ENCODE measurements around the gene ARHGEF7.

The ARHGEF7 gene

GRCh38 chr13:111314852-111315251 lies 199.7 kb downstream of the ARHGEF7 start:
- DNase-seq = no peak

DNA sequence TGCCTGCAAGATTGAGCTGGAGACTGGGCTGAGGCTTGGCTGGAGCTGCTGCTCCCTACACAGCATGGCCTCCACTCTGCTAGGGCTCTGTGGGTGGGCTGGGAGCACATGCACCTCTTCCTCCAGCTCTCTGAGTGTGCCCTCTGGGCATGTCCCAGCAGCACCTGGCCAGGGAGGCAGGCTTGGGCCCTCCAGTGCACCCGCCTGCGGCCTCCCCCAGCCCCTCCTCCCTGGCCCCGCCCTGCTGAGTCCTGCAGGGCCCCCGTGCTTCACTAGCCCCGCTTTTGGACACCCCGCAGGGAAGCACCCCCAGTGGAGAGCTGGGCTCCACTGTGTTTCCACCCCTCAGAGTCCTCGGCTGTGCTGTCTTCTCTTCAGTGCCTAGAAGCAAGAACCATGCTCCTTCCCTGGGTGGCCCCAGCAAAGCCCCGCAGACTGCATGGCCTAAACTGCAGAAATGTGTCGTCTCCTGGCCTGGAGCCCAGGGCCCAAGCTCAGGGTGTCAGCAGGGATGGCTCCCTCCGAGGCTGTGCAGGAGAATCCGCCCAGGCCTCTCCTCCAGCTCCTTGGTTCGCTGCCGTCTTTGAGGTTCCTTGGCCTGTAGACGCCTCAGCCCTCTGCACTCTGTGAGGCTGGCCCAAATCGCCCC lies 200.4 kb downstream of the ARHGEF7 start:
- DNase-seq = no peak

DNA sequence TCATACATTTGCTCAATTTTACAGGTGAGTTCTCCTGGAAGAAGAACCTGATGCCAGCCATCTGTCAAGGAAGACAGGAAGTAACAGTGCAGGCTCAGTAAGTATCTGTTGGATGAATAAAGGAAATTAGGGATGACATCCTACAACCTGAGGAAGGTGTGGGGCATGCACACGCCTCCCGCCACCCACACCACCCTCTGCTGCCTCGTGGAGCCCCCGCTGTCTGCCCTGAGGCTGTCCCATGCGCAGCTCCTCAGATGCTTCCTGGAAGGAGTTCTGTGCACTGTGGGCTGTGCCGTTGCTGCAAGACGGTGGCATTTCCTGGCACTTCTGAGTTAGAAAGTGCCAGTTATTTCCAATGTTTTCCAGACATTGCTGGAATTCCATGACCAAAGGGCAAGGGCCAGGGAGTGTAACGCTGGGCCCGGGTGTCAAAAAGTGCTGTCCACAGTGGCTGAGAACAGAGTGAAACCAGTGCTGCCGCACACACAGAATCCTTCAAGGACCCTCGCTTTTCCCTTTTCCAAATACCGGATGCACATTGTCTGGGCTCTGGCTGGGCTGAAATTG lies 201.1 kb downstream of the ARHGEF7 start:
- no peak for DNase-seq

DNA sequence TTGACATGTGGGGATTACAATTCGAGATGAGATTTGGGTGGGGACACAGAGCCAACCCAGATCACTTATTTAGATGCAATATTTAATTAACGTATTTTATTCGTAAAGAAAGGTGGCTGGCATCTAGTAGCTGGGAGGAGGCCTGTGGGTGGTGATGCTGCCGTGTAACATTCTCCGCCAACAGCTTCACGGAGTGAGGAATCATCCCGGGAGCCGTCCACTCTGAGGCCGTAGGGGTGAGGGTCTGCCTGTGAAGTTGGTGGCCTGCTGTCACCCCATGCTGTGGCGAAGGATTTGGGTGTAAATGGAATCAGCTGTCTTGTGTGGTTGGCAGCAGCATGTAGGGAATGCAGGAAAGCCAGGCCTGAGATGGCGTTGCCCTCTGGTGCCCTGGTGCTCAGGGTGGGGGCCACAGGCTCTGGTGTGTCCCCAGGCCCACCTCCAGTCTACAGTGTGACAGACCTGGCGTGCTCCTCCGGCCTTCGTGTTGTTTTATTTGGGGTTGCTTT lies 202.0 kb downstream of the ARHGEF7 start:
- no peak for DNase-seq

GRCh38 chr13:111317571-111318345 lies 202.6 kb downstream of the ARHGEF7 start:
- DNase-seq = no peak

DNA sequence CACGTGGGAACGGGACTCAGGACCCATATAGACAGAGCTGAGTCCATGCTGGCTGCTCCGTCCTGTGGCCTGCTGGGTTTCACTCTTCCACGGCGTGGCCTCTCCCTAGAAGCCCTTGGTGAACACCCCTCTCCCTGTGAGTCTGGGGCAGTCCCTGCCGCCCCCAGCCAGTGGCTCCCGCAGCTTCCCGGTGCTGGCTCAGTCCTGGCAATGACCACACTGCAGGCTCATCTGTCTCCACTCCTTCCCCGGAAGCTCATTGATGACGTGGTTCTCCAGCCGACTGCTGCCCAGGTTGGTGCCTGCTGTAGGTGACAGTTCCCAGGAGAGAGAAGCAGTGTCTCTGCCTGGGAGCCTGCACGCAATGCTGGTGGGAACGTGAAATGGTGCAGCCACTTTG lies 203.3 kb downstream of the ARHGEF7 start:
- no peak for DNase-seq

GRCh38 chr13:111319521-111319920 lies 204.4 kb downstream of the ARHGEF7 start:
- no peak for DNase-seq

DNA sequence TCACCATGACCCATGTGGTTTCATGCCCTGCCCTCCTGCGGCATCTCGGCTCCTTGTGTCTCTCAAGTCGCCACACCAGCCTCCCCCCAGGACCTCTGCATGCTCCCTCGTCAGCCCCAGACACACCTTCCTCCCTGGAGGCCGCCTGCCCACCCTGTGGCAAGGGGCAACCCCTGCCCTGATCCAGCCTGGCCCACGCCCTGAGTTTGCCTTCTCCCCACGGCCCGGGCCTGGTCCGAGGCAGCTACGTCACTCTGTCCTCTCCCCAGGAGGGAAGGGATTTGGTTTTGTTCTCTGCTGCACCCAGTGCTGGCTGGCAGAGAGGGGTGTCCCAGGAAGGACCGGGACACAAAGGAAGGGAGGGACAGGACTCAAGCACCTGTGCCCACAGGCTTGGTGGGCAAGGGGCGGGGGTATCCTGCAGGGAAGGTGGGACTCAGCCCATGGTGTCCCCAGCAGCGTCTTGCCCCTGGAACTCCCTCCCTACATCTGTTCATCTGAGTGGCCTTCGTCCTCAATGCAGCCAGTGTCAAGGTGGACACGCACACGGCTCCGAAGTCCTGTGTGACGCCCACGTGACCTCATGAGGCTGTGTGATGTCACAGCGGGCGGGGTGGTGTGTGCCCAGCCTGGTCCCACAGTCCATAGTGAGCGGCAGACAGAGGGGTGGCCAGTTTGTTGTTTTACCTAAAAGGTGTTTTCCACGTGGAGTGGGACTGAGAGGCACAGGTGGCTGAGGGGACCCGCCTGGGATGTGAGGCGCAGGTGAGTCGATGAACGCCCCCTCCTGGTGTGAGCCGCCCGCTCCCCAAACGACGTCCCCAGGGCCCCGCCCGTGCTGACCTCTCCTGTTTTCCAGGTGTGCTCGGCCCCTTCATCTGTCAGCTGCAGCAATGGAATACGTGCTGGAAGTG lies 205.1 kb downstream of the ARHGEF7 start, which contains the start of gene TEX29:
Gene TEX29, plus strand, starts transcription at position 645 of the 914 bp plus-strand sequence. Its CDS starts 249 bp downstream, at position 894.
- no peak for DNase-seq

DNA sequence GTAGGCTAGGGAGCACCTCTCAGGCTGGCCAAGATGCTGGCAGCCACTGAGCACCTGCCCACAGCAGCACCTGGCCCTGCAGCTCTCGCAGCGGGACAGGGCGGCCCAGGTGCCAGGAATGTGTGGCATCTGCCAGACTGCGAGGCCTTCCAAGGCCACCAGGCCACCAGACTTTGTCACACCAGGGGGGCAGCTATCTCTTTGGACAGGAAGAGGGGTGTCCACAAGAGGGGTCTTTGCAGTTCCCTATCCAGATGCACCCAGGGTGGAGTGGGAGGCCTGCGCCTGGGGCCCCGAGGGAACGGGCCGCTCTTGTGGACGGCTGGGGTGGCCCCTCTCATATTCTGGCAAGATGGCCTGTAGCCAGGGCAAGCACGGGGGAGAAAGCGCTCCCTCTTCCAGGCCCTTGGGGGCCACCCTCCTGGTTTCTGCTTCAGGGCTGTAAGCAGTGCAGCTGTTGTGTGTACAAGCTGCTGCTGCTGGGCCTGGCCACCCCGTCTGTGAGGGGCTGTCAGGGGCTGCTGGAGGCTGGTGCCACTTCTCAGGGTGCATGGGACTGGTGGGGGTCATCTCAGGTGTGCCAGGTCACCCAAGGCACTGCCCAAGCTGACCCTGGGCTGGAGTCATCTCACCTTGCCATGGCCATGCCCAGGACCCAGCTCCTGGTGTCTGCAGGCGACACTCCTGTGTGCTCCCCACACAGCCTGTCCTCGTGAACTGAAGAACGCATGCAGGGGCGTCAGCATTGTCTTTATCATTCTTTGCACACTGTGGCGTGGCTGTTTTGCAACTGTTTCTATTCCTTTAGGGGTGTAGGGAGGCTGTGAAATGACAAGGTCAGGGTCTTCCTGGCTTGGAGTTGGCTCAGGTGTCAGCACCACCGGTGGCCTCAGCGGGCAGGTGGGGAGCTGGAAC lies 207.1 kb downstream of the ARHGEF7 start:
- DNase-seq = no peak

GRCh38 chr13:111322916-111323331 lies 207.8 kb downstream of the ARHGEF7 start:
- DNase-seq = no peak

GRCh38 chr13:111323549-111323948 lies 208.4 kb downstream of the ARHGEF7 start:
- DNase-seq = no peak

- DNase-seq = no peak
Measured at GRCh38 chr13:111323950-111324651, 209.0 kb downstream of the ARHGEF7 start.

GRCh38 chr13:111324736-111325135 lies 209.6 kb downstream of the ARHGEF7 start:
- no peak for DNase-seq

GRCh38 chr13:111325146-111325890 lies 210.2 kb downstream of the ARHGEF7 start:
- no peak for DNase-seq

DNA sequence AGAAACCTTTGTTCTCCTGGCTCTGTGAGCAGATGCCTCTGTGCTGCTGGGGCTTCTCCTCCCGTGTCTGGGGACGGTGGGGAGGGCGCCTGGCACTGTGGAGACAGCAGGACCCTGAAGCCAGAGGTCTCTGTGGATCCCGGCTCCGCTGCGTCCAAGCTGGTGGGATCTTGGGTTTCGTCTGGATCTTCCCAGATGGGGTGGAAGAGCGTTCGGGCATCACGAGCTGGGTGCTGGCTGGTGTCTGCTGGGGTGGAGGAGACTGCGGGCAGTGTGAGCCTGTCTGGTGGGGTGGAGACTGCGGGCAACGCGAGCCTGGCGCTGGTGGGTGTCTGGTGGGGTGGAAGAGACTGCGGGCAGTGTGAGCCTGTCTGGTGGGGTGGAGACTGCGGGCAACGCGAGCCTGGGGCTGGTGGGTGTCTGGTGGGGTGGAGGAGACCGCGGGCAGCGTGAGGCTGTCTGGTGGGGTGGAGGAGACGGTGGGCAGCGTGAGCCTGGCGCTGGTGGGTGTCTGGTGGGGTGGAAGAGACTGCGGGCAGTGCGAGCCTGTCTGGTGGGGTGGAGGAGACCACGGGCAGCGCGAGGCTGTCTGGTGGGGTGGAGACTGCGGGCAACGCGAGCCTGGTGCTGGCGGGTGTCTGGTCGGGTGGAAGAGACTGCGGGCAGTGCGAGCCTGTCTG lies 211.0 kb downstream of the ARHGEF7 start:
- no peak for DNase-seq

DNA sequence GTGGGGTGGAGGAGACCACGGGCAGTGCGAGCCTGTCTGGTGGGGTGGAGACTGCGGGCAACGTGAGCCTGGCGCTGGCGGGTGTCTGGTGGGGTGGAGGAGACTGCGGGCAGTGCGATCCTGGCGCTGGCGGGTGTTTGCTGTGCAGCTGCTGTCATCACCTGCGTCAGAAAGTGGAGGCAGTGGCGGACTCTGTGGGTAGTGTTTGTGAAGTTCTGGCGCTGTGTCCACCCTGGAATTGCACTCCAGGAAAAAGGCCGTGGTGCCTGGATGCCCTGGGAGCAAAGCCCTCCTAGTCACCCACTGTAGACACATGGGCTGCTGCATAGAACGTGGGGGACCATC lies 211.5 kb downstream of the ARHGEF7 start:
- no peak for DNase-seq

- DNase-seq = no peak
Measured at GRCh38 chr13:111326981-111327642, 212.0 kb downstream of the ARHGEF7 start.

DNA sequence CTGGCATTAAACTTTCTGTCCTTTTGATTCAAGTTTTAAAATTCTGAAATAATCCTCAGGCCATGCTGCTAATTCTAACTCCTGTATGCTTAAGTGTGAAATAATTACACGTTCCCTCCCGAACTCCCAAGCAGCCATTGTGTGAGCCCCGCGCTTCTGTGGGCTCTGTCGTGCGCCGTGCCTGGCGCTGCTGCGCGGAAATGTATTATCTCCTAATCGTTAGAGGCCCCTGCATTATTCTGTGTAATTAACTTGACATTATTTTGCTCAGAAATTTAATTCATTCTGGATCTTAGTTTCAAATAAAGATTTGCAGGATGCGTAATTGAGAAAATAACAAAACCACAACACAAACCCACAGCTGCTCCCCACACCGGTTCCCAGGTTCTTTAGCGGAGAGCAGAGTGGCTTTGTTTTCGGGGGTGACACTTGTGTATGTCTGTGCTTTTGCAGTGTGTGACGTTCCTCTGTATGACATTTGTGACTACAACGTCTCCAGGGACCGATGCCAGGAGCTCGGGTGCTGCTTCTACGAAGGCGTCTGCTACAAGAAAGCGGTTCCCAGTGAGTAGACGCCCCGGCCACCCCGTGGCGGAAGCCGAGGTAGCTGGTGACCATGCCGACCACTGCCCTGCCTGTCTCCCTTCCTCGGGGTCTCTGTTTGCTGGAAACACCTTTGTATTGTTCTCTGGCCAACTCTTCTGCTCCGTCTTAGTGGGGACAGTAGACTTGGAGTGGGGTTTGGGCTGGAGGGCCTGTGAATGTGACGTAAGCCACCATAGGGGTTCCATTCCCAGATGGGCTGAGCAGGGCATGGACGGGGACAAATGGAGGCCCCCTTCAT lies 212.8 kb downstream of the ARHGEF7 start:
- DNase-seq = no peak

All from NCI-H510A (cell line).